Fibroblast of skin of right quadriceps (primary cell): ENCODE data around the gene KRTAP22-1.

Experiments used
- DNase-seq: peaks from one replicate; pipeline ENCODE4 v3.0.0-alpha.2; 2013

The KRTAP22-1 gene

GRCh38 chr21:30628109-30628508 is 27.2 kb downstream of the KRTAP22-1 start:
- no peak for DNase-seq

- DNase-seq = no peak
Measured at GRCh38 chr21:30629200-30629599, 28.3 kb downstream of the KRTAP22-1 start.

GRCh38 chr21:30634906-30635305 is 34.0 kb downstream of the KRTAP22-1 start, which contains the start of gene KRTAP20-2:
Gene KRTAP20-2, plus strand, starts transcription at chr21:30635206. Its CDS starts 58 bp downstream, at chr21:30635264.
- DNase-seq = no peak

GRCh38 chr21:30638686-30639085 is 37.8 kb downstream of the KRTAP22-1 start:
- no peak for DNase-seq

- DNase-seq = no peak
Measured at GRCh38 chr21:30642564-30642963, 41.7 kb downstream of the KRTAP22-1 start, which contains the start of gene KRTAP20-3. Gene KRTAP20-3, plus strand, starts transcription at chr21:30642864.

- no peak for DNase-seq
Measured at GRCh38 chr21:30646904-30647414, 46.1 kb downstream of the KRTAP22-1 start.
